Measurements from ENCODE around the gene PDAP1. TPM values are rescaled to one million over a fixed set of nuclear protein-coding genes. Genes with fewer than 3 reads are reported as not detected.
A peak's percentile ranks its signal among the peaks of the same experiment; 100 is the strongest.

PDAP1 gene
- total and polyA plus RNA-seq, 10 of the 15 experiments (the other 5 are each of a cell fraction or from before 2014, with no cell fraction given): 6.6 to 200 (median 87.7) TPM

- H3K4me1 ChIP-seq (ENCODE audit: control insufficient read depth, insufficient read depth, low read length): peaks cover 22% of the 10 kb centered on the region
- in situ Hi-C loops (cut with MboI): no loop called here
- POLR2A ChIA-PET: no interaction called here
- SMC1A ChIA-PET (ENCODE audit: uncharacterized antibody, unreplicated experiment): no interaction called here
- WGBS (ENCODE audit: insufficient coverage, insufficient replicate concordance, low lambda C conversion rate, missing lambda C conversion rate): 89% methylated on average over 4 of the region's 4 CpGs
- no peaks in the 10 kb centered on the region for H4K20me1 ChIP-seq (ENCODE audit: control insufficient read depth, insufficient read depth)
- no peaks in the 10 kb centered on the region for H3K27me3 ChIP-seq (replicated peaks in 1 of 2; ENCODE audit: control insufficient read depth in 2 of 2, insufficient read depth in 2 of 2, low read length in 1 of 2)
- TF ChIP-seq NR2C2 (IDR thresholded peaks at IDR 0.05; ENCODE audit: borderline replicate concordance, control insufficient read depth, insufficient read length, low read depth): no peak
- TF ChIP-seq EP300 (IDR thresholded peaks at IDR 0.05; ENCODE audit: borderline replicate concordance in 1 of 2, control insufficient read depth in 1 of 2, low read depth in 2 of 2, low read length in 2 of 2): no peak
- TF ChIP-seq PAX5 (IDR thresholded peaks at IDR 0.05; ENCODE audit: borderline replicate concordance, low read depth, low read length): no peak
- TF ChIP-seq NR2F1 (conservative IDR thresholded peaks at IDR 0.05): no peak
- TF ChIP-seq, protein P1, sequence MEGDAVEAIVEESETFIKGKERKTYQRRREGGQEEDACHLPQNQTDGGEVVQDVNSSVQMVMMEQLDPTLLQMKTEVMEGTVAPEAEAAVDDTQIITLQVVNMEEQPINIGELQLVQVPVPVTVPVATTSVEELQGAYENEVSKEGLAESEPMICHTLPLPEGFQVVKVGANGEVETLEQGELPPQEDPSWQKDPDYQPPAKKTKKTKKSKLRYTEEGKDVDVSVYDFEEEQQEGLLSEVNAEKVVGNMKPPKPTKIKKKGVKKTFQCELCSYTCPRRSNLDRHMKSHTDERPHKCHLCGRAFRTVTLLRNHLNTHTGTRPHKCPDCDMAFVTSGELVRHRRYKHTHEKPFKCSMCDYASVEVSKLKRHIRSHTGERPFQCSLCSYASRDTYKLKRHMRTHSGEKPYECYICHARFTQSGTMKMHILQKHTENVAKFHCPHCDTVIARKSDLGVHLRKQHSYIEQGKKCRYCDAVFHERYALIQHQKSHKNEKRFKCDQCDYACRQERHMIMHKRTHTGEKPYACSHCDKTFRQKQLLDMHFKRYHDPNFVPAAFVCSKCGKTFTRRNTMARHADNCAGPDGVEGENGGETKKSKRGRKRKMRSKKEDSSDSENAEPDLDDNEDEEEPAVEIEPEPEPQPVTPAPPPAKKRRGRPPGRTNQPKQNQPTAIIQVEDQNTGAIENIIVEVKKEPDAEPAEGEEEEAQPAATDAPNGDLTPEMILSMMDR (IDR thresholded peaks at IDR 0.05 in 2 of 3, conservative IDR thresholded peaks at IDR 0.05 in 1 of 3; ENCODE audit: control insufficient read depth in 2 of 3, extremely low read depth in 1 of 3, insufficient read depth in 1 of 3, low read depth in 3 of 3, low read length in 3 of 3): no peak
- TF ChIP-seq, protein P2, sequence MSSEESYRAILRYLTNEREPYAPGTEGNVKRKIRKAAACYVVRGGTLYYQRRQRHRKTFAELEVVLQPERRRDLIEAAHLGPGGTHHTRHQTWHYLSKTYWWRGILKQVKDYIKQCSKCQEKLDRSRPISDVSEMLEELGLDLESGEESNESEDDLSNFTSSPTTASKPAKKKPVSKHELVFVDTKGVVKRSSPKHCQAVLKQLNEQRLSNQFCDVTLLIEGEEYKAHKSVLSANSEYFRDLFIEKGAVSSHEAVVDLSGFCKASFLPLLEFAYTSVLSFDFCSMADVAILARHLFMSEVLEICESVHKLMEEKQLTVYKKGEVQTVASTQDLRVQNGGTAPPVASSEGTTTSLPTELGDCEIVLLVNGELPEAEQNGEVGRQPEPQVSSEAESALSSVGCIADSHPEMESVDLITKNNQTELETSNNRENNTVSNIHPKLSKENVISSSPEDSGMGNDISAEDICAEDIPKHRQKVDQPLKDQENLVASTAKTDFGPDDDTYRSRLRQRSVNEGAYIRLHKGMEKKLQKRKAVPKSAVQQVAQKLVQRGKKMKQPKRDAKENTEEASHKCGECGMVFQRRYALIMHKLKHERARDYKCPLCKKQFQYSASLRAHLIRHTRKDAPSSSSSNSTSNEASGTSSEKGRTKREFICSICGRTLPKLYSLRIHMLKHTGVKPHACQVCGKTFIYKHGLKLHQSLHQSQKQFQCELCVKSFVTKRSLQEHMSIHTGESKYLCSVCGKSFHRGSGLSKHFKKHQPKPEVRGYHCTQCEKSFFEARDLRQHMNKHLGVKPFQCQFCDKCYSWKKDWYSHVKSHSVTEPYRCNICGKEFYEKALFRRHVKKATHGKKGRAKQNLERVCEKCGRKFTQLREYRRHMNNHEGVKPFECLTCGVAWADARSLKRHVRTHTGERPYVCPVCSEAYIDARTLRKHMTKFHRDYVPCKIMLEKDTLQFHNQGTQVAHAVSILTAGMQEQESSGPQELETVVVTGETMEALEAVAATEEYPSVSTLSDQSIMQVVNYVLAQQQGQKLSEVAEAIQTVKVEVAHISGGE (CRISPR knock-in tag; IDR thresholded peaks at IDR 0.05): no peak
- TF ChIP-seq EGR1 (IDR thresholded peaks at IDR 0.05; ENCODE audit: borderline replicate concordance in 1 of 2, low read depth in 2 of 2, low read length in 2 of 2): no peak
- no peak for TF ChIP-seq NR2C1 (IDR thresholded peaks at IDR 0.05)
- no peak for TF ChIP-seq MAX (IDR thresholded peaks at IDR 0.05; ENCODE audit: low read depth, low read length)
- no peak for TF ChIP-seq MYB (IDR thresholded peaks at IDR 0.05; ENCODE audit: borderline replicate concordance, low read depth, low read length)
- intact Hi-C loops (cut with micrococcal nuclease; ENCODE audit: unreplicated experiment): no loop called here
- H2AFZ ChIP-seq (ENCODE audit: control insufficient read depth, low read depth, low read length): no peak overlapping the region
- no peak for ATAC-seq
- no peak for DNase-seq (ENCODE audit: low read depth, low spot score)
- peaks cover 45% of the 10 kb centered on the region for H3K79me2 ChIP-seq (ENCODE audit: control insufficient read depth, insufficient read depth, low read length)
- peaks cover 10 to 25% of the 10 kb centered on the region in 2 experiments for H3K36me3 ChIP-seq (ENCODE audit: control insufficient read depth in 2 of 2, insufficient read depth in 2 of 2, low read length in 1 of 2)
- BruUV-seq (replicated peaks): no TSS peak
- H3K4me2 ChIP-seq (ENCODE audit: control insufficient read depth, insufficient read depth): no peak overlapping the region
- no peak overlapping the region for H3K9ac ChIP-seq (ENCODE audit: control insufficient read depth, insufficient read depth, low read length)
- H3K9me3 ChIP-seq (replicated peaks; ENCODE audit: control insufficient read depth, insufficient read depth, low read length): no peaks in the 10 kb centered on the region
- 0 out of 2 replicates have a peak overlapping the region, but pooled peaks have one; percentile 6 for H3K27ac ChIP-seq (ENCODE audit: control insufficient read depth, insufficient read depth)
- RAD21 ChIA-PET (ENCODE audit: unreplicated experiment): no interaction called here
- CTCF ChIA-PET: no interaction called here
- no peak for FAIRE-seq
- no peak overlapping the region for H3K4me3 ChIP-seq
Measured at GRCh38 chr7:99384523-99384922, 23.9 kb downstream of the PDAP1 start.
